Measurements from ENCODE around the gene FLYWCH1. TPM values are rescaled to one million over a fixed set of nuclear protein-coding genes. Genes with fewer than 3 reads are reported as not detected.

The FLYWCH1 gene
- total and polyA plus RNA-seq, 9 of the 15 experiments (the other 6 are each of a cell fraction or from before 2014, with no cell fraction given): 0.18 to 33.6 (median 11.3) TPM

DNA sequence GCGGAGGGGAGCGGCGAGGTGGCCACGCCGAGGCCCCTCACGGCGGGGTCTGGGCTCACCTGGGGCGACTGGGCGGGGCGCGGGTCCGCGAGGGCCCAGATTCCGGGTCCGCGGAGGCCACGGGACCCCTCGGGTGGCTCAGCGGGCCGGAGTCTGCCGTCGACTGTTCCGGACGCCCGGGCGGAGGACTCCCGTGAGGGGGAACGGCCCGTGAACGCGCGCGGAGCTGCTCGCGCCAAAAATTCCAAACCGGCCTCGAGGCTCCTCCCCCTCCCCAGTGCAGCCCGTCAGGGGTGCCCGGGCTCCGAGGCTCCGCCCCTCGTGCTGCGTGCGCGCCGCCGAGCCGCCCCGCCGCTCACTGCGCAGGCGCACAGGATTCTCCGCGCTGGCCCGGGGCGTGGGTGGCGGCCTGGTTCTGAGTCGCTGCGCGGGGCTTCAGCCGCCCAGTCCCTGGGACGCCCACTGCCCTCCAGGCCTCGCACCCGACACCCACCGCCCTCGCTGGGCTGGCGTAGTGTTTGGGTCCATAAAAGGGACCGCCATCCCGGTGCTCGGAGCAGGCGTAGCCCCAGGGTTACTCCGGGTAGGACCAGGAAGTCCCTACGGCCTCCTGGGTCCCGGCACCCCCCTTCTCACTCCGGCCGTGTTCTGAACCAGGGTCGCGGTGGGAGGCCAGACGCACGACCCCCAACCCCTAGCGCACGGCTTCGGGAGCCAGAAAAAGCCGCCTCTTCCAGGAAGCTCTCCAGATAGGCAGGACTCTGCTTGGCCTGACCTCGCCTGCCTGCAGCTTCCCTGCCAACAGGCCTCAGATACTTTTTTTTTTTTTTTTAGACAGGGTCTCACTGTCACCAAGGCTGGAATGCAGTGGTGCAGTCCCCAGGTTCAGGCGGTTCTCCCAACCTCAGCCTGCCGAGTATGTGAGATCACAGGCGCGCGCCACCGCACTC, 68.8 kb downstream of the FLYWCH1 start, which contains the start of gene PKMYT1 (continued):
- no peak for TF ChIP-seq ZNF143 (CRISPR knock-in tag; IDR thresholded peaks at IDR 0.05)
- no peak for TF ChIP-seq CBX2 (IDR thresholded peaks at IDR 0.05; ENCODE audit: insufficient read depth, low read length, poor library complexity, severe bottlenecking)
- TF ChIP-seq, protein P1, sequence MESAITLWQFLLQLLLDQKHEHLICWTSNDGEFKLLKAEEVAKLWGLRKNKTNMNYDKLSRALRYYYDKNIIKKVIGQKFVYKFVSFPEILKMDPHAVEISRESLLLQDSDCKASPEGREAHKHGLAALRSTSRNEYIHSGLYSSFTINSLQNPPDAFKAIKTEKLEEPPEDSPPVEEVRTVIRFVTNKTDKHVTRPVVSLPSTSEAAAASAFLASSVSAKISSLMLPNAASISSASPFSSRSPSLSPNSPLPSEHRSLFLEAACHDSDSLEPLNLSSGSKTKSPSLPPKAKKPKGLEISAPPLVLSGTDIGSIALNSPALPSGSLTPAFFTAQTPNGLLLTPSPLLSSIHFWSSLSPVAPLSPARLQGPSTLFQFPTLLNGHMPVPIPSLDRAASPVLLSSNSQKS (CRISPR knock-in tag; IDR thresholded peaks at IDR 0.05): 0 out of 2 replicates have a peak, but pooled peaks have one; percentile 10
- TF ChIP-seq, protein P2, sequence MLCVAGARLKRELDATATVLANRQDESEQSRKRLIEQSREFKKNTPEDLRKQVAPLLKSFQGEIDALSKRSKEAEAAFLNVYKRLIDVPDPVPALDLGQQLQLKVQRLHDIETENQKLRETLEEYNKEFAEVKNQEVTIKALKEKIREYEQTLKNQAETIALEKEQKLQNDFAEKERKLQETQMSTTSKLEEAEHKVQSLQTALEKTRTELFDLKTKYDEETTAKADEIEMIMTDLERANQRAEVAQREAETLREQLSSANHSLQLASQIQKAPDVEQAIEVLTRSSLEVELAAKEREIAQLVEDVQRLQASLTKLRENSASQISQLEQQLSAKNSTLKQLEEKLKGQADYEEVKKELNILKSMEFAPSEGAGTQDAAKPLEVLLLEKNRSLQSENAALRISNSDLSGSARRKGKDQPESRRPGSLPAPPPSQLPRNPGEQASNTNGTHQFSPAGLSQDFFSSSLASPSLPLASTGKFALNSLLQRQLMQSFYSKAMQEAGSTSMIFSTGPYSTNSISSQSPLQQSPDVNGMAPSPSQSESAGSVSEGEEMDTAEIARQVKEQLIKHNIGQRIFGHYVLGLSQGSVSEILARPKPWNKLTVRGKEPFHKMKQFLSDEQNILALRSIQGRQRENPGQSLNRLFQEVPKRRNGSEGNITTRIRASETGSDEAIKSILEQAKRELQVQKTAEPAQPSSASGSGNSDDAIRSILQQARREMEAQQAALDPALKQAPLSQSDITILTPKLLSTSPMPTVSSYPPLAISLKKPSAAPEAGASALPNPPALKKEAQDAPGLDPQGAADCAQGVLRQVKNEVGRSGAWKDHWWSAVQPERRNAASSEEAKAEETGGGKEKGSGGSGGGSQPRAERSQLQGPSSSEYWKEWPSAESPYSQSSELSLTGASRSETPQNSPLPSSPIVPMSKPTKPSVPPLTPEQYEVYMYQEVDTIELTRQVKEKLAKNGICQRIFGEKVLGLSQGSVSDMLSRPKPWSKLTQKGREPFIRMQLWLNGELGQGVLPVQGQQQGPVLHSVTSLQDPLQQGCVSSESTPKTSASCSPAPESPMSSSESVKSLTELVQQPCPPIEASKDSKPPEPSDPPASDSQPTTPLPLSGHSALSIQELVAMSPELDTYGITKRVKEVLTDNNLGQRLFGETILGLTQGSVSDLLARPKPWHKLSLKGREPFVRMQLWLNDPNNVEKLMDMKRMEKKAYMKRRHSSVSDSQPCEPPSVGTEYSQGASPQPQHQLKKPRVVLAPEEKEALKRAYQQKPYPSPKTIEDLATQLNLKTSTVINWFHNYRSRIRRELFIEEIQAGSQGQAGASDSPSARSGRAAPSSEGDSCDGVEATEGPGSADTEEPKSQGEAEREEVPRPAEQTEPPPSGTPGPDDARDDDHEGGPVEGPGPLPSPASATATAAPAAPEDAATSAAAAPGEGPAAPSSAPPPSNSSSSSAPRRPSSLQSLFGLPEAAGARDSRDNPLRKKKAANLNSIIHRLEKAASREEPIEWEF (CRISPR knock-in tag; IDR thresholded peaks at IDR 0.05): no peak
- TF ChIP-seq ZNF431 (CRISPR knock-in tag; IDR thresholded peaks at IDR 0.05): peak; percentile 42; the same call in 1 of the 2 replicates
- peak; percentile 90 for TF ChIP-seq PHF8 (IDR thresholded peaks at IDR 0.05; ENCODE audit: borderline replicate concordance, low read length)
- TF ChIP-seq RFX5 (IDR thresholded peaks at IDR 0.05; ENCODE audit: low read depth, low read length): no peak
- TF ChIP-seq KLF6 (CRISPR knock-in tag; IDR thresholded peaks at IDR 0.05; ENCODE audit: borderline replicate concordance): no peak
- TF ChIP-seq, protein P3, sequence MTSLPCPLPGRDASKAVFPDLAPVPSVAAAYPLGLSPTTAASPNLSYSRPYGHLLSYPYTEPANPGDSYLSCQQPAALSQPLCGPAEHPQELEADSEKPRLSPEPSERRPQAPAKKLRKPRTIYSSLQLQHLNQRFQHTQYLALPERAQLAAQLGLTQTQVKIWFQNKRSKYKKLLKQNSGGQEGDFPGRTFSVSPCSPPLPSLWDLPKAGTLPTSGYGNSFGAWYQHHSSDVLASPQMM (CRISPR knock-in tag; IDR thresholded peaks at IDR 0.05): no peak
- TF ChIP-seq DACH1 (IDR thresholded peaks at IDR 0.05; ENCODE audit: partially characterized antibody): no peak
- no peak; the same call in 1 of the 2 replicates for TF ChIP-seq POLR2AphosphoS2 (IDR thresholded peaks at IDR 0.05; ENCODE audit: low read length)
- TF ChIP-seq MCM5 (IDR thresholded peaks at IDR 0.05; ENCODE audit: low read depth): no peak
- TF ChIP-seq SMARCB1 (IDR thresholded peaks at IDR 0.05; ENCODE audit: insufficient read length, low read depth): no peak
- TF ChIP-seq NEUROD1 (IDR thresholded peaks at IDR 0.05; ENCODE audit: borderline replicate concordance, low read depth, low read length, partially characterized antibody): no peak
- TF ChIP-seq, protein P4, sequence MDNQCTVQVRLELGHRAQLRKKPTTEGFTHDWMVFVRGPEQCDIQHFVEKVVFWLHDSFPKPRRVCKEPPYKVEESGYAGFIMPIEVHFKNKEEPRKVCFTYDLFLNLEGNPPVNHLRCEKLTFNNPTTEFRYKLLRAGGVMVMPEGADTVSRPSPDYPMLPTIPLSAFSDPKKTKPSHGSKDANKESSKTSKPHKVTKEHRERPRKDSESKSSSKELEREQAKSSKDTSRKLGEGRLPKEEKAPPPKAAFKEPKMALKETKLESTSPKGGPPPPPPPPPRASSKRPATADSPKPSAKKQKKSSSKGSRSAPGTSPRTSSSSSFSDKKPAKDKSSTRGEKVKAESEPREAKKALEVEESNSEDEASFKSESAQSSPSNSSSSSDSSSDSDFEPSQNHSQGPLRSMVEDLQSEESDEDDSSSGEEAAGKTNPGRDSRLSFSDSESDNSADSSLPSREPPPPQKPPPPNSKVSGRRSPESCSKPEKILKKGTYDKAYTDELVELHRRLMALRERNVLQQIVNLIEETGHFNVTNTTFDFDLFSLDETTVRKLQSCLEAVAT (IDR thresholded peaks at IDR 0.05): no peak
- TF ChIP-seq WHSC1 (IDR thresholded peaks at IDR 0.05; ENCODE audit: low read length): no peak
- no peak for TF ChIP-seq ARID1B (IDR thresholded peaks at IDR 0.05)
- TF ChIP-seq, protein P5, sequence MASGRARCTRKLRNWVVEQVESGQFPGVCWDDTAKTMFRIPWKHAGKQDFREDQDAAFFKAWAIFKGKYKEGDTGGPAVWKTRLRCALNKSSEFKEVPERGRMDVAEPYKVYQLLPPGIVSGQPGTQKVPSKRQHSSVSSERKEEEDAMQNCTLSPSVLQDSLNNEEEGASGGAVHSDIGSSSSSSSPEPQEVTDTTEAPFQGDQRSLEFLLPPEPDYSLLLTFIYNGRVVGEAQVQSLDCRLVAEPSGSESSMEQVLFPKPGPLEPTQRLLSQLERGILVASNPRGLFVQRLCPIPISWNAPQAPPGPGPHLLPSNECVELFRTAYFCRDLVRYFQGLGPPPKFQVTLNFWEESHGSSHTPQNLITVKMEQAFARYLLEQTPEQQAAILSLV (tag; IDR thresholded peaks at IDR 0.05): no peak

Measured in K562 (cell line).